CD4-positive, alpha-beta T cell treated with Interferon alpha-2 for 1 hour (primary cell): Measurements from ENCODE around the gene WNT5B.
"Not testable (repeated sequence)": the region's sequence is repeated elsewhere in the genome, so short reads cannot be mapped to it uniquely, and the experiment has no call there.

Source experiments
- DNase-seq, 2 donors: peaks; one replicate each; pipeline ENCODE4 v3.0.0-alpha.2; 2020 to 2022

The WNT5B gene

DNA sequence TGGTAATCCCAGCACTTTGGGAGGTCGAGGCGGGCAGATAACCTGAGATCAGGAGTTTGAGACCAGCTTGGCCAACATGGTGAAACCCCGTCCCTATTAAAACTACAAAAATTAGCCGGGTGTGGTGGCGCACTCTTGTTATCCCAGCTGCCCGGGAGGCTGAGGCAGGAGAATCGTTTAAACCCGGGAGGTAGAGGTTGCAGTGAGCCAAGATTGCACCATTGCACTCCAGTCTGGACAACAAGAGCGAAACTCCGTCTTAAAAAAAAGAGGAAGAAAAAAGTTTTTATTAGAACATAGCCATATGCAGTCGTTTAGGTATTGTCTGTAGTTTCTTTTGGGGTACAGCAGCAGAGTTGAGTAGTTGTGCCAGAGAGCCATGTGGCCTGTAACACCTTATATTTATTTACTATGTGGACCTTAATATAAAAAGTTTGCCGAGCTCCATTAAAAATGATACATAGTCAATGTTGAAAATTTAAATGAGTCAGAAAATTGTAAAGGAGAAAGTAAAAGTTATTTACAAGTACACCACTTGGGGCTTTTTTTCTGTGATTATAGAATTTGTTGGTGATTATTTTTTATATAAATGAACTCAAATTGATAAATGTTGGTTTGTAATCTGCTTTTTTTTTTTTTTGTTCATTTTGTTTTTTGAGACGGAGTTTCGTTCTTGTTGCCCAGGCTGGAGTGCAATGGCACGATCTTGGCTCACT is 64.0 kb downstream of the WNT5B start:
- DNase-seq: no peak

DNA sequence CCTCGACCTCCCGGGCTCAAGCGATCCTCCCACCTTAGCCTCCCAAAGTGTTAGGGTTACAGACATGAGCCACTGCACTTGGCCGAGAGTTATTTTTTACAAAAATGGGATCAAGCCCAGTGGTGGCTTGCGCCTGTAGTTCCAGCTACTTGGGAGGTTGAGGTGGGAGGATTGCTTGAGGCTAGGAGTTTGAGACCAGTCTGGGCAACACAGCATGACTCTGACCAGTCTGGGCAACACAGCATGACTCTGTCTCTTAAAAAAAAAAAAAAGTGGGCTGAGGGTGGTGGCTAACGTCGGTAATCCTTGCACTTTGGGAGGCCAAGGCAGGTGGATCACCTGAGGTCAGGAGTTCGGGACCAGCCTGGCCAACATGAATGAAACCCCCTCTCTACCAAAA is 66.1 kb downstream of the WNT5B start:
- DNase-seq: not testable (repeated sequence)

DNA sequence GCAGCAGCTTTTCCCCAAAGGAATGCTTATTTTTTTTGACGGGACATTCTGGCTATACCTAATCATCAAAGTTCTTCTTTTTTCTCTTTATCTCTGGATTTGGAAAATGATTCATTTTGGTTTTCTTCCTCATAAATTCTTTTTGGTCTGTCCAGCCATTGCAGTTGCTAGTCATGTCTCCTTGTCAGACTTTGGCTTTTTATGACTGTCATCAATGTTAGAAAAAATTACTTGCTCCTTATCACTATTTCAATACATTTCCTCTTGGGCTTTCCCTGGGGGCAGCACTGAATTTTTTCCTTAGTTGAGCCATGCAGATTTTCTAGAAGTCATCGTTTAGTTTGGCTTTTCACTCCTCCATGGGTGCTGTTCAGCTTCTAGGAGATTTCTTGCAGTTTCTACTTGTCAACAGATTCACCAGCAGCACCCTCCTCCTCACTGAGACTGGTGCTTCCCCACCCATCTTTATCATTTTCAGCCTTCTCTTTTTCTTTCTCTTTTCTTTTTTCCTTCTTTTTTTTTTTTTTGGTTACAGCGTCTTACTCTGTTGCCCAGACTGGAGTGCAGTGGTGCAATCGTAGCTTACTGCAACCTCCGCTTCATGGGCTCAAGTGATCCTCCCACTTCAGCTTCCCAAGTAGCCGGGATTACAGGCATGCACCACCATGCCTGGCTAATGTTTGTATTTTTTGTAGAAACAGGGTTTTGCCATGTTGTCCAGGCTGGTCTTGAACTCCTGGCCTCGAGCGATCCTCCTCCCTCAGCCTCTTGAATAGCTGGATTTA is 67.0 kb downstream of the WNT5B start:
- no peak for DNase-seq

DNA sequence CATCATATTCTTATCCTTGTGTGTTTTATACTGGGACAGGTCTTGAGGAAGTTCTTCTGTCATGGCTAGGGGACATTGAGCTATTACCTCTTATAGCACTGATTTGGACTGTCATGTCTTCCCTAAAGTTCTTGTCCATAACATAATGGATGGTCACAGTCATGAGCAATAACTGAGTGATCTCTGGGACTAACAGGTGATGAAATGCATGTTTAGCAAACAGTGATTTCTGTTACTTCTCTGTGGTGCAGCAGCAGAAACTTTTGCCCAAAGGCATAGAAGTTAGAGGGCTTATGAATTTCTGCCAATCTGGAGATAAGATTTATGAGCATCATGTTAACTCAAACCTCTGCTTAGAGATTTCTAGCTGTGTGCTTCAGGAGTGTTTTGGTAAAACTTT is 67.8 kb downstream of the WNT5B start:
- no peak for DNase-seq
